ENCODE data around the gene WDR11. TPM values are rescaled to one million over a fixed set of nuclear protein-coding genes. Genes with fewer than 3 reads are reported as not detected.
A peak's percentile ranks its signal among the peaks of the same experiment; 100 is the strongest.

Gene WDR11
- total and polyA plus RNA-seq, 3 experiments from 2014 or later = 20.8 to 36.7 (median 34.8) TPM

- POLR2A ChIA-PET = no interaction called here
- Mint-ChIP-seq H3K4me3 (peak overlapping the region in 2 of 7 donors; percentile 63), H3K27ac (no peak overlapping the region), H3K27me3 (peaks cover 17 to 56% of the 10 kb centered on the region in 2 donors), H3K36me3 (peaks cover 0 to 3% (median 0%) of the 10 kb centered on the region in 3 donors), H3K4me1 (peaks cover 0 to 10% (median 4%) of the 10 kb centered on the region in 3 donors), H3K9me3 (peaks cover 0 to 14% (median 4%) of the 10 kb centered on the region in 5 donors)
- no peak overlapping the region for H3K4me3 ChIP-seq (ENCODE audit: low read length)
- peaks cover 13% of the 10 kb centered on the region for H3K27me3 ChIP-seq (ENCODE audit: insufficient read depth, low read length, poor library complexity, severe bottlenecking)
- CTCF ChIA-PET = interaction anchor here (1.6 kb wide), 1 partner anchor 10 kb away, joined by 6 read pairs; no protein-coding TSS in a partner anchor
- no peaks in the 10 kb centered on the region for H3K9me3 ChIP-seq (ENCODE audit: low read length)
- H3K4me1 ChIP-seq (ENCODE audit: insufficient read depth, low read length) = peaks cover 5% of the 10 kb centered on the region
- H3K27ac ChIP-seq (ENCODE audit: low read depth, low read length) = no peak overlapping the region
- no peaks in the 10 kb centered on the region for H3K36me3 ChIP-seq (ENCODE audit: insufficient read depth, low read length)
- DNase-seq = no peak
These were observed 98.9 kb downstream of the WDR11 start for GRCh38 chr10:120950051-120950561.

GRCh38 chr10:120951288-120951687 is 100.1 kb downstream of the WDR11 start:
- H3K4me3 Mint-ChIP-seq = no peak overlapping the region
- CTCF ChIA-PET = no interaction called here

GRCh38 chr10:120953897-120954296 is 102.7 kb downstream of the WDR11 start:
- no peak overlapping the region for H3K27ac Mint-ChIP-seq
- H3K4me3 Mint-ChIP-seq = no peak overlapping the region
- H3K9me3 Mint-ChIP-seq = peaks cover 0 to 11% (median 4%) of the 10 kb centered on the region in 5 donors
- CTCF ChIA-PET = interaction anchor here (1.3 kb wide), 1 partner anchor 11 kb away, joined by 3 read pairs; no protein-coding TSS in a partner anchor
- H3K4me1 ChIP-seq (ENCODE audit: insufficient read depth, low read length) = peaks cover 5% of the 10 kb centered on the region
- H3K4me3 ChIP-seq (ENCODE audit: low read length) = no peak overlapping the region
- POLR2A ChIA-PET = no interaction called here
- DNase-seq = no peak
- H3K36me3 Mint-ChIP-seq = peaks cover 0 to 3% (median 0%) of the 10 kb centered on the region in 3 donors
- H3K27me3 Mint-ChIP-seq = peaks cover 14 to 50% of the 10 kb centered on the region in 2 donors
- no peak overlapping the region for H3K27ac ChIP-seq (ENCODE audit: low read depth, low read length)
- no peaks in the 10 kb centered on the region for H3K36me3 ChIP-seq (ENCODE audit: insufficient read depth, low read length)
- H3K9me3 ChIP-seq (ENCODE audit: low read length) = no peaks in the 10 kb centered on the region
- H3K27me3 ChIP-seq (ENCODE audit: insufficient read depth, low read length, poor library complexity, severe bottlenecking) = peaks cover 13% of the 10 kb centered on the region
- H3K4me1 Mint-ChIP-seq = peaks cover 0 to 6% (median 4%) of the 10 kb centered on the region in 3 donors

More at GRCh38 chr10:120951288-120951687, 100.1 kb downstream of the WDR11 start:
- H3K36me3 Mint-ChIP-seq = peaks cover 0 to 3% (median 0%) of the 10 kb centered on the region in 3 donors
- H3K27me3 Mint-ChIP-seq = peaks cover 17 to 61% of the 10 kb centered on the region in 2 donors
- H3K36me3 ChIP-seq (ENCODE audit: insufficient read depth, low read length) = no peaks in the 10 kb centered on the region
- H3K4me3 ChIP-seq (ENCODE audit: low read length) = no peak overlapping the region
- peaks cover 0 to 10% (median 4%) of the 10 kb centered on the region in 3 donors for H3K4me1 Mint-ChIP-seq
- peak overlapping the region in 1 of 8 donors; percentile 5 for H3K27ac Mint-ChIP-seq
- no peak for DNase-seq
- H3K9me3 ChIP-seq (ENCODE audit: low read length) = no peaks in the 10 kb centered on the region
- peaks cover 0 to 11% (median 4%) of the 10 kb centered on the region in 5 donors for H3K9me3 Mint-ChIP-seq
- H3K27me3 ChIP-seq (ENCODE audit: insufficient read depth, low read length, poor library complexity, severe bottlenecking) = peaks cover 13% of the 10 kb centered on the region
- peaks cover 5% of the 10 kb centered on the region for H3K4me1 ChIP-seq (ENCODE audit: insufficient read depth, low read length)
- POLR2A ChIA-PET = no interaction called here
- H3K27ac ChIP-seq (ENCODE audit: low read depth, low read length) = no peak overlapping the region
